SK-N-SH (cell line): ENCODE data around the gene ACTR8. TPM values are rescaled to one million over a fixed set of nuclear protein-coding genes. Genes with fewer than 3 reads are reported as not detected.

Experiments
- CTCF ChIA-PET: fragments of 300-600, 350-600 bp; formaldehyde crosslinking; extraction: SDS; loops from one replicate; lab custom pipeline; 2021; lab: Yijun Ruan, JAX
- POLR2A ChIA-PET: fragments of 350-600 bp; sonication (Branson Sonifier 250); formaldehyde crosslinking; extraction: SDS; loops from one replicate; lab custom pipeline; 2020; ENCODE audit warnings: antibody characterized with exemption, inconsistent platforms; lab: Yijun Ruan, JAX
- DNase-seq: peaks from one replicate; pipeline ENCODE4 v3.0.0; 2012
- H2AFZ ChIP-seq: fragments of 200-600 bp; sonication (generic); 2 replicates; pipeline ENCODE4 v1.8.1; 2016; ENCODE audit warnings: antibody characterized with exemption, mild to moderate bottlenecking, low read depth
- H3F3A ChIP-seq: fragments of 200-600 bp; sonication (generic); replicated peaks from 2 replicates; pipeline ENCODE3; 2016; ENCODE audit warnings: antibody characterized with exemption, mild to moderate bottlenecking; ENCODE audit not compliant: insufficient read depth
- H3K27ac ChIP-seq, 2 experiments: fragments of 200-500 bp in 1 of 2; fragments of 200-600 bp in 1 of 2; sonication (Bioruptor generic) in 1 of 2; sonication (generic), shearing (Covaris generic) in 1 of 2; 2 replicates each; pipeline versions ENCODE4 v1.5.1 to v1.6.1; 2014 to 2016; ENCODE audit warnings: low read depth in 2 of 2, inconsistent platforms in 1 of 2, low read length in 1 of 2, mild to moderate bottlenecking in 1 of 2, mixed read lengths in 1 of 2
- H3K27me3 ChIP-seq: fragments of 200-600 bp; sonication (generic), shearing (Covaris generic); 2 replicates; pipeline ENCODE4 v1.6.1; 2016; ENCODE audit warnings: mixed run types; ENCODE audit not compliant: insufficient read depth
- H3K36me3 ChIP-seq, 2 experiments: fragments of 200-500 bp in 1 of 2; fragments of 200-600 bp in 1 of 2; sonication (Bioruptor generic) in 1 of 2; sonication (generic) in 1 of 2; replicated peaks in 1 of 2; 2 replicates each; pipeline versions ENCODE3 to v1.5.1; 2014 to 2016; ENCODE audit warnings: low read length in 1 of 2, mild to moderate bottlenecking in 1 of 2; ENCODE audit not compliant: insufficient read depth in 2 of 2, control insufficient read depth in 1 of 2
- H3K4me1 ChIP-seq, 2 experiments: fragments of 200-500 bp in 1 of 2; fragments of 200-600 bp in 1 of 2; sonication (Bioruptor generic) in 1 of 2; sonication (generic), shearing (Covaris generic) in 1 of 2; 2 replicates each; pipeline versions ENCODE4 v1.5.1 to v1.6.1; 2014 to 2016; ENCODE audit warnings: low read depth in 1 of 2, low read length in 1 of 2, mixed run types in 1 of 2; ENCODE audit not compliant: insufficient read depth in 2 of 2, control insufficient read depth in 1 of 2
- H3K4me2 ChIP-seq: fragments of 200-600 bp; sonication (generic), shearing (Covaris generic); 2 replicates; pipeline ENCODE4 v1.6.1; 2017; ENCODE audit warnings: mixed run types
- H3K4me3 ChIP-seq, 2 experiments: fragments of 200-500 bp in 1 of 2; fragments of 200-600 bp in 1 of 2; sonication (Bioruptor generic) in 1 of 2; sonication (generic), shearing (Covaris generic) in 1 of 2; 2 replicates each; pipeline versions ENCODE4 v1.5.1 to v1.8.1; 2014 to 2016; ENCODE audit warnings: low read depth in 2 of 2, inconsistent platforms in 1 of 2, low read length in 1 of 2, mild to moderate bottlenecking in 1 of 2, mixed read lengths in 1 of 2, moderate library complexity in 1 of 2
- H3K79me2 ChIP-seq: fragments of 200-600 bp; sonication (generic); 2 replicates; pipeline ENCODE4 v1.8.1; 2017; ENCODE audit warnings: mild to moderate bottlenecking; ENCODE audit not compliant: insufficient read depth
- H3K9ac ChIP-seq: fragments of 200-600 bp; sonication (generic); 2 replicates; pipeline ENCODE4 v1.6.1; 2017; ENCODE audit warnings: mixed run types
- H3K9me2 ChIP-seq: fragments of 200-600 bp; sonication (generic); 2 replicates; pipeline ENCODE4 v1.6.1; 2017; ENCODE audit warnings: mixed run types
- H3K9me3 ChIP-seq: fragments of 200-600 bp; sonication (generic); 2 replicates; pipeline ENCODE4 v1.6.1; 2017; ENCODE audit warnings: mixed run types, mild to moderate bottlenecking, moderate library complexity
- H4K20me1 ChIP-seq: fragments of 200-600 bp; sonication (generic); 2 replicates; pipeline ENCODE4 v1.6.1; 2017; ENCODE audit warnings: mild to moderate bottlenecking, mixed run types; ENCODE audit not compliant: insufficient read depth
- CHD2 ChIP-seq: fragments of 150-350 bp; IDR thresholded peaks from 2 replicates; pipeline ENCODE4 v1.6.1; 2018; ENCODE audit warnings: low read length; ENCODE audit not compliant: partially characterized antibody
- EP300 ChIP-seq, 2 experiments: IDR thresholded peaks; 2 replicates each; pipeline versions ENCODE4 v1.4.0 to v1.6.1; 2012; ENCODE audit warnings: borderline replicate concordance in 1 of 2, low read depth in 1 of 2, low read length in 1 of 2
- EZH2phosphoT487 ChIP-seq: fragments of 200-600 bp; sonication (generic); IDR thresholded peaks from 2 replicates; pipeline ENCODE4 v1.6.1; 2017; ENCODE audit warnings: low read depth, mixed run types, mild to moderate bottlenecking, antibody characterized with exemption, moderate library complexity, borderline replicate concordance
- FOSL2 ChIP-seq: IDR thresholded peaks from 2 replicates; pipeline ENCODE4 v1.4.0; 2012; ENCODE audit warnings: low read depth, mild to moderate bottlenecking, moderate library complexity, borderline replicate concordance
- FOXJ3 ChIP-seq: sonication (generic); formaldehyde crosslinking; IDR thresholded peaks from 2 replicates; pipeline ENCODE4 v1.5.1; 2020; ENCODE audit warnings: mild to moderate bottlenecking, missing genetic modification reagents
- FOXM1 ChIP-seq: IDR thresholded peaks from 2 replicates; pipeline ENCODE4 v1.4.0; 2012; ENCODE audit warnings: low read depth, mild to moderate bottlenecking
- GATA2 ChIP-seq: sonication (generic); formaldehyde crosslinking; IDR thresholded peaks from 2 replicates; pipeline ENCODE4 v1.5.0; 2020; ENCODE audit warnings: mild to moderate bottlenecking, missing genetic modification reagents
- MEF2A ChIP-seq: IDR thresholded peaks from 2 replicates; pipeline ENCODE4 v1.4.0; 2012; ENCODE audit warnings: low read depth, borderline replicate concordance
- NFIC ChIP-seq: IDR thresholded peaks from 2 replicates; pipeline ENCODE4 v1.4.0; 2012; ENCODE audit warnings: borderline replicate concordance
- NRF1 ChIP-seq: IDR thresholded peaks from 2 replicates; pipeline ENCODE4 v1.6.1; 2012; ENCODE audit warnings: low read depth, mild to moderate bottlenecking, low read length
- RAD21 ChIP-seq: IDR thresholded peaks from 2 replicates; pipeline ENCODE4 v1.6.1; 2012; ENCODE audit warnings: mild to moderate bottlenecking, low read length
- RCOR1 ChIP-seq: fragments of 150-350 bp; IDR thresholded peaks from 2 replicates; pipeline ENCODE4 v1.6.1; 2017; ENCODE audit warnings: antibody characterized with exemption, low read length
- RFX5 ChIP-seq: IDR thresholded peaks from 2 replicates; pipeline ENCODE4 v1.6.1; 2012; ENCODE audit warnings: mild to moderate bottlenecking, improper control_type of control experiment, low read length
- TAF1 ChIP-seq: IDR thresholded peaks from 2 replicates; pipeline ENCODE4 v1.6.1; 2012; ENCODE audit warnings: low read depth, mild to moderate bottlenecking, low read length, moderate library complexity, borderline replicate concordance
- TEAD4 ChIP-seq: IDR thresholded peaks from 2 replicates; pipeline ENCODE4 v1.4.0; 2012; ENCODE audit warnings: mild to moderate bottlenecking, borderline replicate concordance; ENCODE audit not compliant: insufficient read depth
- YY1 ChIP-seq: IDR thresholded peaks from 2 replicates; pipeline ENCODE4 v1.4.0; 2012; ENCODE audit warnings: low read depth, mild to moderate bottlenecking
- WGBS: methylation state at CpG from one replicate; pipeline ENCODE4 v1.1.6; 2017; ENCODE audit warnings: low lambda C conversion rate; 5-methylcytosine and 5-hydroxymethylcytosine counted together
- polyA plus RNA-seq, 3 experiments: library from polyadenylated mRNA; depleted of rRNA; stranded (reverse); fragments of >200 nt; gene quantifications; 2 replicates each; pipeline ENCODE4 v1.2.3, GENCODE V29; 2012
- TF ChIP-seq, protein P1 (sequence below): fragments of 150-350 bp; IDR thresholded peaks from 2 replicates; pipeline ENCODE4 v1.6.1; 2017; ENCODE audit warnings: antibody characterized with exemption, low read length, low read depth, borderline replicate concordance
- TF ChIP-seq, protein P2 (sequence below): fragments of 200-600 bp; sonication (generic); IDR thresholded peaks from 2 replicates; pipeline ENCODE4 v1.6.1; 2017; ENCODE audit warnings: antibody characterized with exemption, mild to moderate bottlenecking, moderate library complexity
- TF ChIP-seq, protein P3 (sequence below): IDR thresholded peaks from 2 replicates; pipeline ENCODE4; 2012

ACTR8 gene
- polyA plus RNA-seq, 1 of the 3 experiments (the other 2 are of a cell fraction), result 17.7 TPM

DNA sequence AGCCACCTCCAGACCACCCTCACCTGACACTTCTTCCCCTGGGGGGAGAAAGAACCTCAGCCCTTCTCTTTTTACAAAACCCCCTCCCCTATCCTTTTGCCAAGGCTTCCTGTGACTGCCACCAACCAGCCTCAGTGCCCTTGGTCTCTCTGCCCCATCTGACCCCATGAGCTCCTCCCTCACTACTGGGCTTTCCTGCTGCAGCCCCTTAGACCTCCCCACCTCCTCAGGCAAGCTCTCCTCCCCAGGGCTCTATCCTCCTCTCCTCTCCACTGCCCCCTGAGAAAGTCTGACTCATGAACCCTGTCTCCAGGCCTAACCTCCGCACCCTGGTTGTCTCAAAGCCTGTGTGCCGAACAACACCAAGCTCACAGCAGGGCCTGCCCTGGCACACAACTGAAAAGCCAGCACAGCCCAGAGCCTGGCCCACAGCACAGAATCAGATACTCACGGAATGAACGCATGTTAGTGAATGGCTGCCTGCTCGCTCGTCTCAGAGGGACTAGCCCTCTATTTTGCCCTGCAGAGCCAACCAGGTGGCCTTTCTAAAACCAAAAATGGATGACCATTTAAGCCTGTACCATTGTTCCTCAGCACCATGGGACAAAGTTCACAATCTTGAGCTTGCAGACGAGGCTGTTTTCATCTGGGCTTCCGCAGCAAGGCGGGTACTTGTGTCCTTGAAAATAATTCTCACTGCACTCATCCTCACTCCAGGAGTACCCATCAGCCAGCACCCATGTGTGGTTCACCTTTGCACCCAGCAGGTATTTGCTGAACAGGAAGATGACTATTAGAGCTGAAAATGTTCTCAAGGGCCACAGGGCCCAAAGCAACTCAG lies 37.5 kb downstream of the ACTR8 start:
- Histone ChIP-seq H3K27me3 (peaks cover 30% of the 10 kb centered on the region), H3K4me3 (no peak overlapping the region), H4K20me1 (no peaks in the 10 kb centered on the region), H3K9ac (no peak overlapping the region), H2AFZ (no peak overlapping the region), H3K9me3 (no peaks in the 10 kb centered on the region), H3F3A (no peaks in the 10 kb centered on the region), H3K9me2 (no peaks in the 10 kb centered on the region)
- WGBS, result 80% methylated on average over 4 of the region's 9 CpGs
- no peak for DNase-seq
- TF ChIP-seq MEF2A (no peak), NRF1 (no peak), EP300 (IDR thresholded peaks at IDR 0.05; ENCODE audit: borderline replicate concordance in 1 of 2, low read depth in 1 of 2, low read length in 1 of 2) (no peak), GATA2 (CRISPR knock-in tag) (no peak), EZH2phosphoT487 (no peak), RAD21 (no peak), TEAD4 (no peak), NFIC (no peak)
- TF ChIP-seq, protein P1, sequence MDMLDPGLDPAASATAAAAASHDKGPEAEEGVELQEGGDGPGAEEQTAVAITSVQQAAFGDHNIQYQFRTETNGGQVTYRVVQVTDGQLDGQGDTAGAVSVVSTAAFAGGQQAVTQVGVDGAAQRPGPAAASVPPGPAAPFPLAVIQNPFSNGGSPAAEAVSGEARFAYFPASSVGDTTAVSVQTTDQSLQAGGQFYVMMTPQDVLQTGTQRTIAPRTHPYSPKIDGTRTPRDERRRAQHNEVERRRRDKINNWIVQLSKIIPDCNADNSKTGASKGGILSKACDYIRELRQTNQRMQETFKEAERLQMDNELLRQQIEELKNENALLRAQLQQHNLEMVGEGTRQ, result no peak
- TF ChIP-seq, all 33 proteins: peak for 0
- POLR2A ChIA-PET, result no interaction called here
- H3K79me2 ChIP-seq, result no peaks in the 10 kb centered on the region
- H3K36me3 ChIP-seq, result no peaks in the 10 kb centered on the region
- CTCF ChIA-PET, result interaction anchor here (1.0 to 1.5 kb wide), 4 partner anchors 33 to 469 kb away, joined by 3 read pairs; no protein-coding TSS in a partner anchor
- no peak overlapping the region for H3K27ac ChIP-seq
- peaks cover 0 to 18% of the 10 kb centered on the region in 2 experiments; a peak in 1 of 4 replicates for H3K4me1 ChIP-seq
- H3K4me2 ChIP-seq, result no peak overlapping the region

DNA sequence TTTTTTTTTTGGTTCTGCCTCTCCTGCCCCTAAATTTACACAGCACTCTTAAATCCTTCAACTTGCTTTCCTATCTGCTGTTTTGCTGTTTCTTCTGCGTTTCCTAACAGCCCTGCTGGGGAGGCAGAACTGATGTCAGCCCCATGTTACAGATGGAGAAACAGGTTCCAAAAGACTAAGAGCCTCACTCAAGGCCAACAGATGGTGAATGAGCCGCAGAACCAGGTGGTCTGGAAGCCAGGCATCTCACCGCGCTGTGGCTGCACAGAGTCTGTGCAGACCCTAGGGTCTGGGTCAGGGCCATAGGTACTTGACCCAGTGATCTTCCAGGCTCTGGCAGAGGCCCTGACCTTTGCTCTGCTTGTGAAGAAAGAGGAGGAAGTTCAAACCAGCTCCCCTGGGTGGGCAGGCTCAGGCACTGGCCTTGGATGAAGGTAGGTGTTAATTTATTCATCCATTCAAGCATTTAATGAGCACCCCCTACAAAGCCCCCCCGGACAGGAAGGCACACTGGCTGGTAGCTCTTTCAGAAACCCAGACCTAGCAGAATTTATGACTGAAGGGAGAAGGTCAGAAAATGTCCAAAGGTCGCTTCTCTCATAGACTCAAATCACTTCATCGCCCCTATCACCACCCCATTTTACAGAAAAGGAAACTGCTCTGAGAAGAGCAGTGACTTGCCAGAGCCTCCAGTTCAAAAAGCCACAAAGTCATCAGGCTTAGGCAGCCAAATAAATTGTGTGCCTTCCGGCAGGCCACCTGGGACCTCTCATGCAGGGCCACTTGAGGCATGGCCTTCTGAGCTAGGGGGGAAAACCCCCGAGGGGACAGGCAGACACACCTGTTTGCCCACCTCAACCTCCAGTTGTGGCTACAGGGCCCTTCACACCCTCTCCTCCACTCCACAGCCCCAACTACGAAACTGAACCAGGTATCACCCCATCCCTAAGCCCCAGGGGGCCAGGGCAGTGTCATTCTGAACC lies 38.5 kb downstream of the ACTR8 start:
- 79% methylated on average over 8 of the region's 10 CpGs for WGBS
- Histone ChIP-seq H3K4me3 (no peak overlapping the region), H3K4me2 (no peak overlapping the region), H3K36me3 (no peaks in the 10 kb centered on the region), H3K27me3 (peaks cover 30% of the 10 kb centered on the region), H3K9ac (no peak overlapping the region), H3K4me1 (peaks cover 0 to 18% of the 10 kb centered on the region in 2 experiments; a peak in 1 of 4 replicates), H3F3A (no peaks in the 10 kb centered on the region), H2AFZ (no peak overlapping the region), H3K9me2 (no peaks in the 10 kb centered on the region), H3K79me2 (no peaks in the 10 kb centered on the region)
- DNase-seq, result no peak
- CTCF ChIA-PET, result interaction anchor here (1.0 kb wide), 1 partner anchor 468 kb away, joined by 3 read pairs; no protein-coding TSS in a partner anchor
- TF ChIP-seq CHD2 (no peak), EZH2phosphoT487 (no peak), TAF1 (no peak), FOXM1 (no peak), FOSL2 (no peak), NRF1 (no peak), FOXJ3 (CRISPR knock-in tag) (no peak), RCOR1 (no peak), MEF2A (no peak), YY1 (no peak), RFX5 (no peak)
- TF ChIP-seq, protein P2, sequence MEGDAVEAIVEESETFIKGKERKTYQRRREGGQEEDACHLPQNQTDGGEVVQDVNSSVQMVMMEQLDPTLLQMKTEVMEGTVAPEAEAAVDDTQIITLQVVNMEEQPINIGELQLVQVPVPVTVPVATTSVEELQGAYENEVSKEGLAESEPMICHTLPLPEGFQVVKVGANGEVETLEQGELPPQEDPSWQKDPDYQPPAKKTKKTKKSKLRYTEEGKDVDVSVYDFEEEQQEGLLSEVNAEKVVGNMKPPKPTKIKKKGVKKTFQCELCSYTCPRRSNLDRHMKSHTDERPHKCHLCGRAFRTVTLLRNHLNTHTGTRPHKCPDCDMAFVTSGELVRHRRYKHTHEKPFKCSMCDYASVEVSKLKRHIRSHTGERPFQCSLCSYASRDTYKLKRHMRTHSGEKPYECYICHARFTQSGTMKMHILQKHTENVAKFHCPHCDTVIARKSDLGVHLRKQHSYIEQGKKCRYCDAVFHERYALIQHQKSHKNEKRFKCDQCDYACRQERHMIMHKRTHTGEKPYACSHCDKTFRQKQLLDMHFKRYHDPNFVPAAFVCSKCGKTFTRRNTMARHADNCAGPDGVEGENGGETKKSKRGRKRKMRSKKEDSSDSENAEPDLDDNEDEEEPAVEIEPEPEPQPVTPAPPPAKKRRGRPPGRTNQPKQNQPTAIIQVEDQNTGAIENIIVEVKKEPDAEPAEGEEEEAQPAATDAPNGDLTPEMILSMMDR, result no peak
- TF ChIP-seq, protein P3, sequence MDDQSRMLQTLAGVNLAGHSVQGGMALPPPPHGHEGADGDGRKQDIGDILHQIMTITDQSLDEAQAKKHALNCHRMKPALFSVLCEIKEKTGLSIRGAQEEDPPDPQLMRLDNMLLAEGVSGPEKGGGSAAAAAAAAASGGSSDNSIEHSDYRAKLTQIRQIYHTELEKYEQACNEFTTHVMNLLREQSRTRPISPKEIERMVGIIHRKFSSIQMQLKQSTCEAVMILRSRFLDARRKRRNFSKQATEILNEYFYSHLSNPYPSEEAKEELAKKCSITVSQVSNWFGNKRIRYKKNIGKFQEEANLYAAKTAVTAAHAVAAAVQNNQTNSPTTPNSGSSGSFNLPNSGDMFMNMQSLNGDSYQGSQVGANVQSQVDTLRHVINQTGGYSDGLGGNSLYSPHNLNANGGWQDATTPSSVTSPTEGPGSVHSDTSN, result no peak
- TF ChIP-seq, all 33 proteins: peak for 0
- POLR2A ChIA-PET, result interaction anchor here (0.6 kb wide), 1 partner anchor 11 kb away, joined by 3 read pairs; no protein-coding TSS in a partner anchor
- Histone ChIP-seq H3K9me3 (no peaks in the 10 kb centered on the region), H4K20me1 (no peaks in the 10 kb centered on the region), H3K27ac (no peak overlapping the region)
